SK-N-SH (cell line): Measurements from ENCODE around the gene JOSD1. TPM values are rescaled to one million over a fixed set of nuclear protein-coding genes. Genes with fewer than 3 reads are reported as not detected.

Source experiments
- CTCF ChIA-PET: fragments of 300-600, 350-600 bp; formaldehyde crosslinking; extraction: SDS; loops from one replicate; lab custom pipeline; 2021; lab: Yijun Ruan, JAX
- POLR2A ChIA-PET: fragments of 350-600 bp; sonication (Branson Sonifier 250); formaldehyde crosslinking; extraction: SDS; loops from one replicate; lab custom pipeline; 2020; ENCODE audit warnings: antibody characterized with exemption, inconsistent platforms; lab: Yijun Ruan, JAX
- DNase-seq: peaks from one replicate; pipeline ENCODE4 v3.0.0; 2012
- H2AFZ ChIP-seq: fragments of 200-600 bp; sonication (generic); 2 replicates; pipeline ENCODE4 v1.8.1; 2016; ENCODE audit warnings: antibody characterized with exemption, mild to moderate bottlenecking, low read depth
- H3F3A ChIP-seq: fragments of 200-600 bp; sonication (generic); replicated peaks from 2 replicates; pipeline ENCODE3; 2016; ENCODE audit warnings: antibody characterized with exemption, mild to moderate bottlenecking; ENCODE audit not compliant: insufficient read depth
- H3K27ac ChIP-seq, 2 experiments: fragments of 200-500 bp in 1 of 2; fragments of 200-600 bp in 1 of 2; sonication (Bioruptor generic) in 1 of 2; sonication (generic), shearing (Covaris generic) in 1 of 2; 2 replicates each; pipeline versions ENCODE4 v1.5.1 to v1.6.1; 2014 to 2016; ENCODE audit warnings: low read depth in 2 of 2, inconsistent platforms in 1 of 2, low read length in 1 of 2, mild to moderate bottlenecking in 1 of 2, mixed read lengths in 1 of 2
- H3K27me3 ChIP-seq: fragments of 200-600 bp; sonication (generic), shearing (Covaris generic); 2 replicates; pipeline ENCODE4 v1.6.1; 2016; ENCODE audit warnings: mixed run types; ENCODE audit not compliant: insufficient read depth
- H3K36me3 ChIP-seq, 2 experiments: fragments of 200-500 bp in 1 of 2; fragments of 200-600 bp in 1 of 2; sonication (Bioruptor generic) in 1 of 2; sonication (generic) in 1 of 2; replicated peaks in 1 of 2; 2 replicates each; pipeline versions ENCODE3 to v1.5.1; 2014 to 2016; ENCODE audit warnings: low read length in 1 of 2, mild to moderate bottlenecking in 1 of 2; ENCODE audit not compliant: insufficient read depth in 2 of 2, control insufficient read depth in 1 of 2
- H3K4me1 ChIP-seq, 2 experiments: fragments of 200-500 bp in 1 of 2; fragments of 200-600 bp in 1 of 2; sonication (Bioruptor generic) in 1 of 2; sonication (generic), shearing (Covaris generic) in 1 of 2; 2 replicates each; pipeline versions ENCODE4 v1.5.1 to v1.6.1; 2014 to 2016; ENCODE audit warnings: low read depth in 1 of 2, low read length in 1 of 2, mixed run types in 1 of 2; ENCODE audit not compliant: insufficient read depth in 2 of 2, control insufficient read depth in 1 of 2
- H3K4me2 ChIP-seq: fragments of 200-600 bp; sonication (generic), shearing (Covaris generic); 2 replicates; pipeline ENCODE4 v1.6.1; 2017; ENCODE audit warnings: mixed run types
- H3K4me3 ChIP-seq, 2 experiments: fragments of 200-500 bp in 1 of 2; fragments of 200-600 bp in 1 of 2; sonication (Bioruptor generic) in 1 of 2; sonication (generic), shearing (Covaris generic) in 1 of 2; 2 replicates each; pipeline versions ENCODE4 v1.5.1 to v1.8.1; 2014 to 2016; ENCODE audit warnings: low read depth in 2 of 2, inconsistent platforms in 1 of 2, low read length in 1 of 2, mild to moderate bottlenecking in 1 of 2, mixed read lengths in 1 of 2, moderate library complexity in 1 of 2
- H3K79me2 ChIP-seq: fragments of 200-600 bp; sonication (generic); 2 replicates; pipeline ENCODE4 v1.8.1; 2017; ENCODE audit warnings: mild to moderate bottlenecking; ENCODE audit not compliant: insufficient read depth
- H3K9ac ChIP-seq: fragments of 200-600 bp; sonication (generic); 2 replicates; pipeline ENCODE4 v1.6.1; 2017; ENCODE audit warnings: mixed run types
- H3K9me2 ChIP-seq: fragments of 200-600 bp; sonication (generic); 2 replicates; pipeline ENCODE4 v1.6.1; 2017; ENCODE audit warnings: mixed run types
- H3K9me3 ChIP-seq: fragments of 200-600 bp; sonication (generic); 2 replicates; pipeline ENCODE4 v1.6.1; 2017; ENCODE audit warnings: mixed run types, mild to moderate bottlenecking, moderate library complexity
- H4K20me1 ChIP-seq: fragments of 200-600 bp; sonication (generic); 2 replicates; pipeline ENCODE4 v1.6.1; 2017; ENCODE audit warnings: mild to moderate bottlenecking, mixed run types; ENCODE audit not compliant: insufficient read depth
- CHD2 ChIP-seq: fragments of 150-350 bp; IDR thresholded peaks from 2 replicates; pipeline ENCODE4 v1.6.1; 2018; ENCODE audit warnings: low read length; ENCODE audit not compliant: partially characterized antibody
- EZH2phosphoT487 ChIP-seq: fragments of 200-600 bp; sonication (generic); IDR thresholded peaks from 2 replicates; pipeline ENCODE4 v1.6.1; 2017; ENCODE audit warnings: low read depth, mixed run types, mild to moderate bottlenecking, antibody characterized with exemption, moderate library complexity, borderline replicate concordance
- FOSL2 ChIP-seq: IDR thresholded peaks from 2 replicates; pipeline ENCODE4 v1.4.0; 2012; ENCODE audit warnings: low read depth, mild to moderate bottlenecking, moderate library complexity, borderline replicate concordance
- GABPA ChIP-seq: IDR thresholded peaks from 2 replicates; pipeline ENCODE4 v1.4.0; 2012; ENCODE audit warnings: low read depth, mild to moderate bottlenecking
- GATA2 ChIP-seq: sonication (generic); formaldehyde crosslinking; IDR thresholded peaks from 2 replicates; pipeline ENCODE4 v1.5.0; 2020; ENCODE audit warnings: mild to moderate bottlenecking, missing genetic modification reagents
- JUND ChIP-seq: IDR thresholded peaks from 2 replicates; pipeline ENCODE4 v1.4.0; 2012
- MEF2A ChIP-seq: IDR thresholded peaks from 2 replicates; pipeline ENCODE4 v1.4.0; 2012; ENCODE audit warnings: low read depth, borderline replicate concordance
- NFIC ChIP-seq: IDR thresholded peaks from 2 replicates; pipeline ENCODE4 v1.4.0; 2012; ENCODE audit warnings: borderline replicate concordance
- RCOR1 ChIP-seq: fragments of 150-350 bp; IDR thresholded peaks from 2 replicates; pipeline ENCODE4 v1.6.1; 2017; ENCODE audit warnings: antibody characterized with exemption, low read length
- RFX5 ChIP-seq: IDR thresholded peaks from 2 replicates; pipeline ENCODE4 v1.6.1; 2012; ENCODE audit warnings: mild to moderate bottlenecking, improper control_type of control experiment, low read length
- RXRA ChIP-seq: IDR thresholded peaks from 2 replicates; pipeline ENCODE4 v1.4.0; 2012; ENCODE audit warnings: low read depth, mild to moderate bottlenecking, borderline replicate concordance
- TAF1 ChIP-seq: IDR thresholded peaks from 2 replicates; pipeline ENCODE4 v1.6.1; 2012; ENCODE audit warnings: low read depth, mild to moderate bottlenecking, low read length, moderate library complexity, borderline replicate concordance
- TEAD4 ChIP-seq: IDR thresholded peaks from 2 replicates; pipeline ENCODE4 v1.4.0; 2012; ENCODE audit warnings: mild to moderate bottlenecking, borderline replicate concordance; ENCODE audit not compliant: insufficient read depth
- WGBS: methylation state at CpG from one replicate; pipeline ENCODE4 v1.1.6; 2017; ENCODE audit warnings: low lambda C conversion rate; 5-methylcytosine and 5-hydroxymethylcytosine counted together
- polyA plus RNA-seq, 3 experiments: library from polyadenylated mRNA; depleted of rRNA; stranded (reverse); fragments of >200 nt; gene quantifications; 2 replicates each; pipeline ENCODE4 v1.2.3, GENCODE V29; 2012
- TF ChIP-seq, protein P1 (sequence below): fragments of 150-350 bp; IDR thresholded peaks from 2 replicates; pipeline ENCODE4 v1.6.1; 2017; ENCODE audit warnings: antibody characterized with exemption, low read length, low read depth, borderline replicate concordance
- TF ChIP-seq, protein P2 (sequence below): IDR thresholded peaks from 2 replicates; pipeline ENCODE4 v1.4.0; 2012; ENCODE audit warnings: low read depth
- TF ChIP-seq, protein P3 (sequence below): IDR thresholded peaks from 2 replicates; pipeline ENCODE4 v1.4.0; 2012; ENCODE audit warnings: low read depth, borderline replicate concordance
- TF ChIP-seq, protein P4 (sequence below): fragments of 150-350 bp; IDR thresholded peaks from 2 replicates; pipeline ENCODE4 v1.6.1; 2016; ENCODE audit warnings: mild to moderate bottlenecking, low read depth, low read length
- TF ChIP-seq, protein P5 (sequence below): IDR thresholded peaks from 2 replicates; pipeline ENCODE4 v1.6.1; 2012; ENCODE audit warnings: mild to moderate bottlenecking, low read depth, low read length, moderate library complexity

The JOSD1 gene
- polyA plus RNA-seq, 1 of the 3 experiments (the other 2 are of a cell fraction): 17.8 TPM

DNA sequence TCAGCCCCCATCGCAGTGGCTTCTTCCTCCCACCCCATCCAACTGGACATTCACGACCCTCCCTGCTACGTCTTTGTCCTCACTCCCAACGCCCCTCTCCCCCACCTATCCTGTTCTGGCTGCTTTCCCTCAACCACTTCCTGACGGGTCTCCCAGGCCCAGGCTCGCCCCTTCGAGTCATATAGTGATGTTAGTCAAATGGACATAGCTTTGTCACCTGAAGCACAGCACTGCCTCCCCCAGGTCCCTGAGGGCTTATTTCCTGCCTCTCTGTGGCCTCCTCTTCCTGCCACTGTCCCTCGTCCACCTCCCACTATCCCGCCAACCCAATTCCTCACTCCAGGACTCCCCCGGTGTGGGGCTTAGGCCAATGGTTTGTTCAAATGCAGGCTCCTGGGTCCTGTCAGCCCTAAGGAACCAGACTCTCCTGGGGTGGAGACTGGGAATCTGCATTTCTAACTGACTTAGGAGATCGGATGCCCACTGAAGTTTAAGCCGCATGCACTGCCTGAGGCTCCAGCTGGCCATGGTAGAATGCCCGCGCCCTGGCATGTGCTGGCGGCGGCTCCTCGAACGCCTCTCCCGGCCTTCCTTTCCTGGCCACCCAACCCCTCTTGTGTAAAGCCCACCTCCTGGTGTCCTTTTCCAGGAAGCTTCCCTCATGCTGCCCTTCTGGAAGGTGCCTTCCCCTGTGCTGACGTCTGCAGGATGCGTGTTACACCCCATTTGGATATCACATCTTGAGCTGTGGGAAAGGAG, 36.7 kb upstream of the JOSD1 start:
- no peaks in the 10 kb centered on the region; a peak in 1 of 4 replicates for H3K4me1 ChIP-seq
- H3F3A ChIP-seq: no peaks in the 10 kb centered on the region
- H3K9me2 ChIP-seq: no peaks in the 10 kb centered on the region
- peaks cover 0 to 5% of the 10 kb centered on the region in 2 experiments for H3K36me3 ChIP-seq
- H3K4me2 ChIP-seq: no peak overlapping the region
- POLR2A ChIA-PET: no interaction called here
- no peak overlapping the region for H3K4me3 ChIP-seq
- H3K27me3 ChIP-seq: no peaks in the 10 kb centered on the region
- H3K79me2 ChIP-seq: no peaks in the 10 kb centered on the region
- H4K20me1 ChIP-seq: no peaks in the 10 kb centered on the region
- H2AFZ ChIP-seq: no peak overlapping the region
- no peak overlapping the region for H3K9ac ChIP-seq
- WGBS: 72% methylated on average over 10 of the region's 21 CpGs
- TF ChIP-seq, protein P1, sequence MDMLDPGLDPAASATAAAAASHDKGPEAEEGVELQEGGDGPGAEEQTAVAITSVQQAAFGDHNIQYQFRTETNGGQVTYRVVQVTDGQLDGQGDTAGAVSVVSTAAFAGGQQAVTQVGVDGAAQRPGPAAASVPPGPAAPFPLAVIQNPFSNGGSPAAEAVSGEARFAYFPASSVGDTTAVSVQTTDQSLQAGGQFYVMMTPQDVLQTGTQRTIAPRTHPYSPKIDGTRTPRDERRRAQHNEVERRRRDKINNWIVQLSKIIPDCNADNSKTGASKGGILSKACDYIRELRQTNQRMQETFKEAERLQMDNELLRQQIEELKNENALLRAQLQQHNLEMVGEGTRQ: no peak
- no peak for TF ChIP-seq GATA2 (CRISPR knock-in tag)
- no peak for TF ChIP-seq RCOR1
- TF ChIP-seq, protein P2, sequence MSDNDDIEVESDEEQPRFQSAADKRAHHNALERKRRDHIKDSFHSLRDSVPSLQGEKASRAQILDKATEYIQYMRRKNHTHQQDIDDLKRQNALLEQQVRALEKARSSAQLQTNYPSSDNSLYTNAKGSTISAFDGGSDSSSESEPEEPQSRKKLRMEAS: no peak
- no peak for TF ChIP-seq EZH2phosphoT487
- no peak for TF ChIP-seq TAF1
- TF ChIP-seq JUND: no peak
- TF ChIP-seq CHD2: no peak
- no peak for TF ChIP-seq MEF2A
- TF ChIP-seq FOSL2: no peak
- TF ChIP-seq, protein P3, sequence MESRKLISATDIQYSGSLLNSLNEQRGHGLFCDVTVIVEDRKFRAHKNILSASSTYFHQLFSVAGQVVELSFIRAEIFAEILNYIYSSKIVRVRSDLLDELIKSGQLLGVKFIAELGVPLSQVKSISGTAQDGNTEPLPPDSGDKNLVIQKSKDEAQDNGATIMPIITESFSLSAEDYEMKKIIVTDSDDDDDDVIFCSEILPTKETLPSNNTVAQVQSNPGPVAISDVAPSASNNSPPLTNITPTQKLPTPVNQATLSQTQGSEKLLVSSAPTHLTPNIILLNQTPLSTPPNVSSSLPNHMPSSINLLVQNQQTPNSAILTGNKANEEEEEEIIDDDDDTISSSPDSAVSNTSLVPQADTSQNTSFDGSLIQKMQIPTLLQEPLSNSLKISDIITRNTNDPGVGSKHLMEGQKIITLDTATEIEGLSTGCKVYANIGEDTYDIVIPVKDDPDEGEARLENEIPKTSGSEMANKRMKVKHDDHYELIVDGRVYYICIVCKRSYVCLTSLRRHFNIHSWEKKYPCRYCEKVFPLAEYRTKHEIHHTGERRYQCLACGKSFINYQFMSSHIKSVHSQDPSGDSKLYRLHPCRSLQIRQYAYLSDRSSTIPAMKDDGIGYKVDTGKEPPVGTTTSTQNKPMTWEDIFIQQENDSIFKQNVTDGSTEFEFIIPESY: no peak
- TF ChIP-seq TEAD4: no peak
- no peak for TF ChIP-seq RFX5
- no peak for TF ChIP-seq NFIC
- no peak for TF ChIP-seq GABPA
- no peaks in the 10 kb centered on the region for H3K9me3 ChIP-seq
- no peak for DNase-seq
- no peak overlapping the region for H3K27ac ChIP-seq
- CTCF ChIA-PET: interaction anchor here (1.0 kb wide), 1 partner anchor 32 kb away, joined by 3 read pairs; no protein-coding TSS in a partner anchor

DNA sequence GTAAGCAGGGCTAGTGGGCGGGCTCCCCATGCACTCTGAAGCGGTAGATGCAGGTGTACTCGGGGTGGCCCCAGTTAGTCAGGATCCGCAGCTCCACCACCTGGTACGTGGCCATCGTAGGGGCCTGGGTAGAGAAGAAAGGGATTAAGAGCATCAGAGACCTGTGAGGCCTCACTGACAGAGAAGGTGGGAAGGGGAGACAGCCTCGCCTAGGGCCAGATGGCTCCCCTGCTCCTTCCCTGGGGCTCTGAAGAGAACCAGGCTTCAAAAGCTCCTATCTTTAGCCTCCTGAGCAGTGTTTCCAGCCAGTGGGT, 35.5 kb upstream of the JOSD1 start:
- POLR2A ChIA-PET: no interaction called here
- no peak overlapping the region for H3K4me2 ChIP-seq
- TF ChIP-seq RCOR1 (no peak), RXRA (no peak), MEF2A (no peak), NFIC (no peak)
- TF ChIP-seq, protein P4, sequence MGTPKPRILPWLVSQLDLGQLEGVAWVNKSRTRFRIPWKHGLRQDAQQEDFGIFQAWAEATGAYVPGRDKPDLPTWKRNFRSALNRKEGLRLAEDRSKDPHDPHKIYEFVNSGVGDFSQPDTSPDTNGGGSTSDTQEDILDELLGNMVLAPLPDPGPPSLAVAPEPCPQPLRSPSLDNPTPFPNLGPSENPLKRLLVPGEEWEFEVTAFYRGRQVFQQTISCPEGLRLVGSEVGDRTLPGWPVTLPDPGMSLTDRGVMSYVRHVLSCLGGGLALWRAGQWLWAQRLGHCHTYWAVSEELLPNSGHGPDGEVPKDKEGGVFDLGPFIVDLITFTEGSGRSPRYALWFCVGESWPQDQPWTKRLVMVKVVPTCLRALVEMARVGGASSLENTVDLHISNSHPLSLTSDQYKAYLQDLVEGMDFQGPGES: no peak
- TF ChIP-seq, protein P5, sequence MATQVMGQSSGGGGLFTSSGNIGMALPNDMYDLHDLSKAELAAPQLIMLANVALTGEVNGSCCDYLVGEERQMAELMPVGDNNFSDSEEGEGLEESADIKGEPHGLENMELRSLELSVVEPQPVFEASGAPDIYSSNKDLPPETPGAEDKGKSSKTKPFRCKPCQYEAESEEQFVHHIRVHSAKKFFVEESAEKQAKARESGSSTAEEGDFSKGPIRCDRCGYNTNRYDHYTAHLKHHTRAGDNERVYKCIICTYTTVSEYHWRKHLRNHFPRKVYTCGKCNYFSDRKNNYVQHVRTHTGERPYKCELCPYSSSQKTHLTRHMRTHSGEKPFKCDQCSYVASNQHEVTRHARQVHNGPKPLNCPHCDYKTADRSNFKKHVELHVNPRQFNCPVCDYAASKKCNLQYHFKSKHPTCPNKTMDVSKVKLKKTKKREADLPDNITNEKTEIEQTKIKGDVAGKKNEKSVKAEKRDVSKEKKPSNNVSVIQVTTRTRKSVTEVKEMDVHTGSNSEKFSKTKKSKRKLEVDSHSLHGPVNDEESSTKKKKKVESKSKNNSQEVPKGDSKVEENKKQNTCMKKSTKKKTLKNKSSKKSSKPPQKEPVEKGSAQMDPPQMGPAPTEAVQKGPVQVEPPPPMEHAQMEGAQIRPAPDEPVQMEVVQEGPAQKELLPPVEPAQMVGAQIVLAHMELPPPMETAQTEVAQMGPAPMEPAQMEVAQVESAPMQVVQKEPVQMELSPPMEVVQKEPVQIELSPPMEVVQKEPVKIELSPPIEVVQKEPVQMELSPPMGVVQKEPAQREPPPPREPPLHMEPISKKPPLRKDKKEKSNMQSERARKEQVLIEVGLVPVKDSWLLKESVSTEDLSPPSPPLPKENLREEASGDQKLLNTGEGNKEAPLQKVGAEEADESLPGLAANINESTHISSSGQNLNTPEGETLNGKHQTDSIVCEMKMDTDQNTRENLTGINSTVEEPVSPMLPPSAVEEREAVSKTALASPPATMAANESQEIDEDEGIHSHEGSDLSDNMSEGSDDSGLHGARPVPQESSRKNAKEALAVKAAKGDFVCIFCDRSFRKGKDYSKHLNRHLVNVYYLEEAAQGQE: no peak
- TF ChIP-seq, protein P2: no peak

More for the DNA sequence above, 35.5 kb upstream of the JOSD1 start:
- DNase-seq: no peak
- H3F3A ChIP-seq: no peaks in the 10 kb centered on the region
- no peak overlapping the region for H3K27ac ChIP-seq
- no peak overlapping the region for H2AFZ ChIP-seq
- H4K20me1 ChIP-seq: no peaks in the 10 kb centered on the region
- H3K9ac ChIP-seq: no peak overlapping the region
- H3K4me3 ChIP-seq: no peak overlapping the region
- 95% methylated on average over 7 of the region's 7 CpGs for whole genome bisulfite sequencing
- peaks cover 0 to 7% of the 10 kb centered on the region in 2 experiments for H3K36me3 ChIP-seq
- no peaks in the 10 kb centered on the region for H3K9me2 ChIP-seq
- H3K27me3 ChIP-seq: no peaks in the 10 kb centered on the region
- no peaks in the 10 kb centered on the region for H3K9me3 ChIP-seq
- CTCF ChIA-PET: interaction anchor here (0.6 kb wide), 1 partner anchor 33 kb away, joined by 3 read pairs; no protein-coding TSS in a partner anchor
- H3K79me2 ChIP-seq: no peaks in the 10 kb centered on the region
- H3K4me1 ChIP-seq: no peaks in the 10 kb centered on the region; a peak in 1 of 4 replicates
